Measurements from ENCODE around the gene KRT77. TPM values are rescaled to one million over a fixed set of nuclear protein-coding genes. Genes with fewer than 3 reads are reported as not detected.

KRT77 gene
- total RNA-seq, 1 experiment from 2014 or later, result not detected

- H3K4me3 Mint-ChIP-seq, result no peak overlapping the region
Measured at GRCh38 chr12:52656616-52657015, 46.7 kb downstream of the KRT77 start.

More at GRCh38 chr12:52656616-52657015, 46.7 kb downstream of the KRT77 start:
- ChIA-PET POLR2A (no interaction called here), CTCF (interaction anchor here (0.9 to 1.8 kb wide), 5 partner anchors 36 to 223 kb away, joined by 3 to 6 read pairs (median 4); no protein-coding TSS in a partner anchor)
- ATAC-seq (no peak), DNase-seq (ENCODE audit: low spot score) (no peak)
- Mint-ChIP-seq H3K36me3 (no peaks in the 10 kb centered on the region), H3K9me3 (peaks cover 11% of the 10 kb centered on the region), H3K4me1 (no peaks in the 10 kb centered on the region), H3K27ac (no peak overlapping the region), H3K27me3 (ENCODE audit: low read depth) (no peaks in the 10 kb centered on the region)
- TF ChIP-seq STAT6 (CRISPR knock-in tag; conservative IDR thresholded peaks at IDR 0.05; ENCODE audit: low read depth), result no peak
- no peak for TF ChIP-seq EMX1 (CRISPR knock-in tag; IDR thresholded peaks at IDR 0.05)
- TF ChIP-seq SP1 (CRISPR knock-in tag; conservative IDR thresholded peaks at IDR 0.05), result no peak
- TF ChIP-seq ZNF416 (CRISPR knock-in tag; IDR thresholded peaks at IDR 0.05), result no peak
- no peak for TF ChIP-seq HMGXB4 (CRISPR knock-in tag; IDR thresholded peaks at IDR 0.05)
- no peak for TF ChIP-seq ZNF532 (CRISPR knock-in tag; IDR thresholded peaks at IDR 0.05; ENCODE audit: borderline replicate concordance)
- no peak for TF ChIP-seq ZNF423 (CRISPR knock-in tag; IDR thresholded peaks at IDR 0.05)
- TF ChIP-seq E2F4 (CRISPR knock-in tag; IDR thresholded peaks at IDR 0.05; ENCODE audit: borderline replicate concordance, low read depth), result no peak
- TF ChIP-seq ZNF138 (CRISPR knock-in tag; conservative IDR thresholded peaks at IDR 0.05), result no peak
- no peak for TF ChIP-seq MAX (CRISPR knock-in tag; IDR thresholded peaks at IDR 0.05)
- no peak for TF ChIP-seq USF1 (CRISPR knock-in tag; IDR thresholded peaks at IDR 0.05)
- TF ChIP-seq E2F5 (CRISPR knock-in tag; IDR thresholded peaks at IDR 0.05), result no peak
- no peak for TF ChIP-seq TP53 (CRISPR knock-in tag; IDR thresholded peaks at IDR 0.05)
- TF ChIP-seq ATF3 (CRISPR knock-in tag; conservative IDR thresholded peaks at IDR 0.05), result no peak
- TF ChIP-seq MXD4 (CRISPR knock-in tag; IDR thresholded peaks at IDR 0.05; ENCODE audit: borderline replicate concordance), result no peak
- no peak for TF ChIP-seq ZNF425 (CRISPR knock-in tag; conservative IDR thresholded peaks at IDR 0.05)
- no peak for TF ChIP-seq CDX4 (CRISPR knock-in tag; IDR thresholded peaks at IDR 0.05; ENCODE audit: borderline replicate concordance)
- TF ChIP-seq ZSCAN18 (CRISPR knock-in tag; IDR thresholded peaks at IDR 0.05), result no peak

Measured in WTC11 (cell line).